Globus pallidus (tissue), 1 donor: Measurements from ENCODE around the gene PEX16.

Source experiments
- DNase-seq: peaks from one replicate; pipeline ENCODE4 v3.0.0-alpha.2; 2015; ENCODE audit warnings: low spot score

PEX16 gene

GRCh38 chr11:45930951-45931570 lies 13.4 kb upstream of the PEX16 start:
- no peak for DNase-seq

DNA sequence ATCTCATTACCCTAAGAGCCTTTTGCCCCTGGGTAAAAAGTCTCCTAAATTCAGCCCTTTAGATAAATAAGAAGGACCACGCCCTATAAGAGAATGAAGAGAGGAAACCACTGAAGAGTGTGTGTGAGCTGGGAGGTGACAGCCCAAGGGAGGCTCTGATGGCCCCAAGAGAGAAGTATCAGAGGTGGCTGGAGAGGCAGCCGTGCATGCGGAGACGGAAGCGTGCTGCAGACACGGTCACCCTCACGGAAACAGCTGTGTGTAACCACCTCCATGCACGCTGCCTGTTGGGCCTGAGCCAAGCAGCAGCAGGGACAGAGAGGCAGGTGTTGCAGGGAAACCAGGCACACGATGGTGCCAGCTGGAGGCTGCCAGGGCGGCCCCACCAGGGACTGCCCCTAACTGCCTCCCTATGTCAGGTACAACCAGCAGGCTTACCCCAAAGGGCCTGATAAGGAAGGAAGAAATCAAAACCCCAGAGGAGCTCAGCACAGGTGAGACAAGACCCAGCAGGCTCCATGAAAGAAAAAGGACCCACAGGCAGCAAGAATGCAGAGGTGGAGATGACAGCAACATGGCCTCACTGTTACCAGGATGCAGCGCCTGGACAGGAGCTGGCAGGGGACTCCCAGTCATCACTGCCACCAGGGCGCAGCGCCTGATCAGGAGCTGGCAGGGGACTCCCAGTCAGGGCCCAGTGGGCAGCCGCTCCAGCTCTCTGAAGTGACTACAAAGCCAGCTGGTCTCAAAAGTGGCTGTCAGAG lies 12.5 kb upstream of the PEX16 start:
- DNase-seq = no peak

- no peak for DNase-seq
These were observed 11.9 kb upstream of the PEX16 start for GRCh38 chr11:45929486-45930030.

- no peak for DNase-seq
These were observed 11.0 kb upstream of the PEX16 start for GRCh38 chr11:45928535-45929215.

- DNase-seq = no peak
These were observed 10.2 kb upstream of the PEX16 start for GRCh38 chr11:45927684-45928413.

GRCh38 chr11:45927332-45927683 lies 9.6 kb upstream of the PEX16 start:
- DNase-seq = no peak

GRCh38 chr11:45926536-45927331 lies 9.1 kb upstream of the PEX16 start:
- DNase-seq = no peak

DNA sequence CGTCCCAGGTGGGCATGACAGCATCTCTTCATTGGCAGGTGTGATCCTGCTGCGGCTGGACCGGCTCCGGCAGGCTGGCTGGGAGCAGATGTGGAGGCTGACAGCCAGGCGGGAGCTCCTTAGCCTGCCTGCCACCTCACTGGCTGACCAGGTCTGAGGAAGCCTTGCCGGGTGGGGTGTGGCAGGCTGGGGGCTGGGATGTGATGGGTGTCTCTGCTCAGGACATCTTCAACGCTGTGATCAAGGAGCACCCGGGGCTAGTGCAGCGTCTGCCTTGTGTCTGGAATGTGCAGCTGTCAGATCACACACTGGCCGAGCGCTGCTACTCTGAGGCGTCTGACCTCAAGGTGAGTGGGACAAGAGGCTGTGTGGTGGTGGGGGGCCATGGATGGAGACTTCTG lies 8.3 kb upstream of the PEX16 start:
- no peak for DNase-seq

DNA sequence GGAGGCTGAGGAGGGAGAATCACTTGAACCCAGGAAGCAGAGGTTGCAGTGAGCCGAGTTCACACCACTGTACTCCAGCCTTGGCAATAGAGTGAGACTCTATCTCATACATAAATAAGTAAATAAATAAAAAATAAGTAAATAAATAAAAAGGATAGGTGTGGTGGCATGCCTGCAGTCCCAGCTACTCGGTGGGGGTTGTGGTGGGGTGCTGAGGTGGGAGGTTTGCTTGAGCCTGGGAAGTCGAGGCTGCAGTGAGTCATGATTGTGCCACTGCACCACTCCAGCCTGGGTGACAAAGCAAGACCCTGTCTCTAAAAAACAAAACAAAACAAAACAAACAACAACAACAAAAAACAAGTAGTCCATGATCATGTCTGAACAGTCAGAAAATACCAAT lies 7.9 kb upstream of the PEX16 start:
- DNase-seq = no peak

- no peak for DNase-seq
These were observed 7.2 kb upstream of the PEX16 start for GRCh38 chr11:45924927-45925326.

DNA sequence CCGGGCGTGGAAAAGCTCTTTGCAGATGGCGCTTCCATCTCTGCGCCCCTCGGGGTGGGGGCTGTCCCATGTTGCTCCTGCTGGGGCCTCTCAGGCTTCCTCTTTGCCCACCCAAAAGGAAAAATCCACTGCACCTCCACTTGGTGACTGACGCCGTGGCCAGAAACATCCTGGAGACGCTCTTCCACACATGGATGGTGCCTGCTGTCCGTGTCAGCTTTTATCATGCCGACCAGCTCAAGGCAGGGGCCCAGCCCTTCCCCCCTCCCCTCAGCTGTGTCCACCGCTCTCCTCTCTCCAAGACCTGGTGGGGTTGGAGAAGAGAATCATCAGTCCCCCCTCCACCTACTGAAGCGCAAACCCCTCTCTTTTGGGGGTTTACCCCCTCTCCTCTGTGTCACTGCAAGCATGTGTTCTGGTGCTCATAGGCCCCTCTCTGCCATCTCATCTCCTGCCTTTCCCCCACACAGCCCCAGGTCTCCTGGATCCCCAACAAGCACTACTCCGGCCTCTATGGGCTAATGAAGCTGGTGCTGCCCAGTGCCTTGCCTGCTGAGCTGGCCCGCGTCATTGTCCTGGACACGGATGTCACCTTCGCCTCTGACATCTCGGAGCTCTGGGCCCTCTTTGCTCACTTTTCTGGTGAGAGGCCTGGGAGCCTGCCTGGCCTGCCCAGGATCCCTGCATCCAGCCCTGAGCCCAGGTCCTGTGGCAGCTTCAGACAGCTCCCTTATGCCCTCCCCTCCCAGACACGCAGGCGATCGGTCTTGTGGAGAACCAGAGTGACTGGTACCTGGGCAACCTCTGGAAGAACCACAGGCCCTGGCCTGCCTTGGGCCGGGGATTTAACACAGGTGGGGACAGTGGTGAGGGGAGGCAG lies 6.6 kb upstream of the PEX16 start:
- DNase-seq = no peak

- no peak for DNase-seq
These were observed 4.9 kb upstream of the PEX16 start, which contains the start of gene LARGE2 for GRCh38 chr11:45922425-45923082. Gene LARGE2 (plus strand): TSS chr11:45922656. CDS start chr11:45922883, 227 bp downstream.

GRCh38 chr11:45921561-45922424 lies 4.1 kb upstream of the PEX16 start:
- DNase-seq = no peak

DNA sequence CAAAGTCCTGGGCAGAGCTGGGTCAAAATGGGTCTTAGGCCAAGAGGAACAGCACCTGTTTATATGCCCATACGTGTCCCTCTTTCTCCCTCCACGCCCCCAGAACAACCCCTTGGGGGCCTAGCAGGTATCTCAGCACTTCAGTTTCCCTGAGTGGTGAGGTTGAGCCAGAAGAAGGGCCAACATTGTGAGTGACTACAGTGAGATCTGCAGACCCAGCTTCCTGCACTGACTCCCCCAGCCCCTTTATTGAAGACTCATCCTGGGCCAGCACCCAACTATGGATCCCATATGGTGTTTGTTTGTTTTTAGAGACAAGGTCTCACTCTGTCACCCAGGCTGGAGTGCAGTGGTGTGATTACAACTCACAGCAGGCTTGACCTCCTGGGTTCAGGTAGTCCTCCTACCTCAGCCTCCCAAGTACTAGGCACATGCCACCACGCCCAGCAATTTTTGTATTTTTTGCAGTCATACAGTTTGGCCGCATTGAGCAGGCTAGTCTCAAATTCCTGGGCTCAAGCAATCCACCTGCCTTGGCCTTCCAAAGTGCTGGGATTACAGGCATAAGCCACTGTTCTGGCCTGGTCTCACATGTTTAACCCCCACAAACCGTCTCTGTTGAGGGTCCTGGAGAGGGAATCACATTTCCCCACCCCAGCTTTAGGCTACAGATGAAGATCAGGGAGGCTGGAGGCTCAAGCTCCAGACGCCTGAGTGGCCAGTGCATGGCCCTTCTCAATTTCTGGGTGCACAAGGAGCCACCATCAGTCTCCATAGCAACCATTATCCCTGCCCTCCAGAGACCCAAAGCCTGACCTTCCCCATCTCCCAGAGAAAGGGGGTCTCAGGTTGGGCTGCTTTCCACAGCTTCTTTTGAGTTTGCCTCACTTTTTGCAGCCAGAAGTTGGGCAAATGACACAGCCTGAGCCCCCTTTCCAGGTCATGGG lies 3.1 kb upstream of the PEX16 start:
- no peak for DNase-seq

DNA sequence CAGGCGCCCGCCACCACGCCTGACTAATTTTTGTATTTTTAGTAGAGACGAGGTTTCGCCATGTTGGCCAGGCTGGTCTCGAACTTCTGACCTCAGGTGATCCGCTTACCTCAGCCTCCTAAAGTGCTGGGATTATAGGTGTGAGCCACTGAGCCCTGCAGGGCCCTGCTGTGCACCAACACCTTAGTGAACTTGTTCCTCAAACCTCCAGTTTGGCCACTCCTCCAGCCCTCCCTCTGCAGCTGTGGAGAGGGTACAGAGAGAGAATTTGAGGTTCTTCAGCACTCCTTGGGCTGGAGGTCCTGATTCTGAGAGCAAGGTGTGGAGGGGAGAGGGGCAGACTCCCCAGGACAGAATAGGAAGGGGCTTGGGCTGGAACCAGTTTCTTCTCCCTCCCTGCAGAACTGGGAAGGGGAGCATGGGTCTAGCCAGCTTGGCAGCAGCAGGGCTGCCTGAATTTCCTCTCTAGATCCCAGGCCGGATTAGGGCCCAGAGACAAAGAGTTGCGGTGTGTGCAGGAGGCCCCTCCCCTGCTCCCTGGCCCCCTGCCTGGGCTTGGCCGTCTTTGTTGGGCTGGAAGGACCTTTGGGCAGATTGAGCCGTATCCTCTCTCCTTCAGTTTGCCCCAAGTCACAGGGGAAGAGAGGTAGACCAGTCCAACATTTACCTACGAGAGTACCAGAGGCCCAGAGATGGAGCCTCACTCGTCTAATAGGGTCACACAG lies 2.3 kb upstream of the PEX16 start:
- no peak for DNase-seq

- no peak for DNase-seq
These were observed 1.4 kb upstream of the PEX16 start for GRCh38 chr11:45918962-45919675.
